Measurements from ENCODE around the gene CTNNA2. TPM values are rescaled to one million over a fixed set of nuclear protein-coding genes. Genes with fewer than 3 reads are reported as not detected.

The CTNNA2 gene
- polyA plus RNA-seq, 1 experiment, result not detected

- POLR2A ChIA-PET, result no interaction called here
- no peak for DNase-seq (ENCODE audit: low read depth, low spot score)
- TF ChIP-seq, protein P1, sequence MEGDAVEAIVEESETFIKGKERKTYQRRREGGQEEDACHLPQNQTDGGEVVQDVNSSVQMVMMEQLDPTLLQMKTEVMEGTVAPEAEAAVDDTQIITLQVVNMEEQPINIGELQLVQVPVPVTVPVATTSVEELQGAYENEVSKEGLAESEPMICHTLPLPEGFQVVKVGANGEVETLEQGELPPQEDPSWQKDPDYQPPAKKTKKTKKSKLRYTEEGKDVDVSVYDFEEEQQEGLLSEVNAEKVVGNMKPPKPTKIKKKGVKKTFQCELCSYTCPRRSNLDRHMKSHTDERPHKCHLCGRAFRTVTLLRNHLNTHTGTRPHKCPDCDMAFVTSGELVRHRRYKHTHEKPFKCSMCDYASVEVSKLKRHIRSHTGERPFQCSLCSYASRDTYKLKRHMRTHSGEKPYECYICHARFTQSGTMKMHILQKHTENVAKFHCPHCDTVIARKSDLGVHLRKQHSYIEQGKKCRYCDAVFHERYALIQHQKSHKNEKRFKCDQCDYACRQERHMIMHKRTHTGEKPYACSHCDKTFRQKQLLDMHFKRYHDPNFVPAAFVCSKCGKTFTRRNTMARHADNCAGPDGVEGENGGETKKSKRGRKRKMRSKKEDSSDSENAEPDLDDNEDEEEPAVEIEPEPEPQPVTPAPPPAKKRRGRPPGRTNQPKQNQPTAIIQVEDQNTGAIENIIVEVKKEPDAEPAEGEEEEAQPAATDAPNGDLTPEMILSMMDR (IDR thresholded peaks at IDR 0.05; ENCODE audit: low read depth, low read length), result no peak
- Histone ChIP-seq H3K27me3 (ENCODE audit: control insufficient read depth, insufficient read depth, low read length) (no peaks in the 10 kb centered on the region), H3K27ac (ENCODE audit: low read depth, low read length) (no peak overlapping the region), H3K9me3 (ENCODE audit: control insufficient read depth, insufficient read depth, low read length) (peaks cover 3% of the 10 kb centered on the region), H3K4me3 (ENCODE audit: low read depth, low read length) (no peak overlapping the region)
- CTCF ChIA-PET, result no interaction called here
Observed at GRCh38 chr2:80670763-80671162, 1157.9 kb downstream of the CTNNA2 start.

GRCh38 chr2:80687524-80687923, 1174.7 kb downstream of the CTNNA2 start:
- TF ChIP-seq, protein P1 (IDR thresholded peaks at IDR 0.05; ENCODE audit: low read depth, low read length), result no peak
- no peak overlapping the region for H3K4me3 ChIP-seq (ENCODE audit: low read depth, low read length)
- ChIA-PET CTCF (no interaction called here), POLR2A (no interaction called here)
- no peak for DNase-seq (ENCODE audit: low read depth, low spot score)
- no peaks in the 10 kb centered on the region; the same call in 1 of the 2 replicates for H3K9me3 ChIP-seq (ENCODE audit: control insufficient read depth, insufficient read depth, low read length)
- H3K27me3 ChIP-seq (ENCODE audit: control insufficient read depth, insufficient read depth, low read length), result no peaks in the 10 kb centered on the region
- no peak overlapping the region for H3K27ac ChIP-seq (ENCODE audit: low read depth, low read length)

- H3K9me3 ChIP-seq (ENCODE audit: control insufficient read depth, insufficient read depth, low read length), result no peaks in the 10 kb centered on the region; the same call in 1 of the 2 replicates
Observed at GRCh38 chr2:80689106-80689505, 1176.3 kb downstream of the CTNNA2 start.

More at GRCh38 chr2:80689106-80689505, 1176.3 kb downstream of the CTNNA2 start:
- TF ChIP-seq, protein P1 (IDR thresholded peaks at IDR 0.05; ENCODE audit: low read depth, low read length), result no peak
- Histone ChIP-seq H3K27ac (ENCODE audit: low read depth, low read length) (no peak overlapping the region), H3K27me3 (ENCODE audit: control insufficient read depth, insufficient read depth, low read length) (no peaks in the 10 kb centered on the region), H3K4me3 (ENCODE audit: low read depth, low read length) (no peak overlapping the region)
- CTCF ChIA-PET, result no interaction called here
- POLR2A ChIA-PET, result no interaction called here
- no peak for DNase-seq (ENCODE audit: low read depth, low spot score)

Small RNA genes within 50 kb of the gene (small RNA-seq; reads per million reads assigned to genes)
- gene MIR4264 (ENCODE audit: insufficient read length, low read depth) (not detected), gene MIR8080 (ENCODE audit: insufficient read length, low read depth) (not detected), gene RNU6-561P (ENCODE audit: insufficient read length, low read depth) (not detected)
